GM23338 (cell line): ENCODE measurements around the gene FBF1.

Source experiments
- CREB1 ChIP-seq: fragments of 250-450 bp; sonication (Bioruptor Pico); IDR thresholded peaks from 2 replicates; pipeline ENCODE4 v1.5.0; 2020; ENCODE audit warnings: low read depth, mild to moderate bottlenecking, moderate library complexity
- EZH2 ChIP-seq: fragments of 200-600 bp; sonication (generic); IDR thresholded peaks from one replicate; pipeline ENCODE4 v1.8.0; 2017; ENCODE audit warnings: antibody characterized with exemption, mild to moderate bottlenecking, low read depth; ENCODE audit not compliant: unreplicated experiment
- JUNB ChIP-seq: IDR thresholded peaks from one replicate; pipeline ENCODE4 v1.6.1; 2016; ENCODE audit warnings: antibody characterized with exemption; ENCODE audit not compliant: unreplicated experiment
- POLR2AphosphoS5 ChIP-seq: IDR thresholded peaks from 2 replicates; pipeline ENCODE4 v1.6.1; 2016; ENCODE audit warnings: antibody characterized with exemption, low read depth
- STAT1 ChIP-seq: IDR thresholded peaks from one replicate; pipeline ENCODE4 v1.6.1; 2016; ENCODE audit warnings: antibody characterized with exemption; ENCODE audit not compliant: unreplicated experiment
- ZNF114 ChIP-seq: fragments of 250-450 bp; sonication (Bioruptor Pico); IDR thresholded peaks from 2 replicates; pipeline ENCODE4 v1.5.0; 2020; ENCODE audit warnings: mild to moderate bottlenecking, moderate library complexity
- ZNF331 ChIP-seq: fragments of 250-450 bp; sonication (Bioruptor Pico); IDR thresholded peaks from 2 replicates; pipeline ENCODE4 v1.5.0; 2020; ENCODE audit warnings: low read depth, mild to moderate bottlenecking, moderate library complexity
- TF ChIP-seq, protein P1 (sequence below), 2 experiments: fragments of 200-600 bp in 1 of 2; sonication (generic) in 1 of 2; conservative IDR thresholded peaks; 2 replicates each; pipeline versions ENCODE4 v1.5.1 to v1.6.1; 2016 to 2017; ENCODE audit warnings: antibody characterized with exemption in 2 of 2, low read depth in 2 of 2, mild to moderate bottlenecking in 2 of 2, moderate library complexity in 1 of 2
- TF ChIP-seq, protein P2 (sequence below): IDR thresholded peaks from 2 replicates; pipeline ENCODE4 v1.6.1; 2016; ENCODE audit warnings: antibody characterized with exemption
- TF ChIP-seq, protein P3 (sequence below): IDR thresholded peaks from one replicate; pipeline ENCODE4 v1.6.1; 2018; ENCODE audit warnings: antibody characterized with exemption; ENCODE audit not compliant: unreplicated experiment

DNA sequence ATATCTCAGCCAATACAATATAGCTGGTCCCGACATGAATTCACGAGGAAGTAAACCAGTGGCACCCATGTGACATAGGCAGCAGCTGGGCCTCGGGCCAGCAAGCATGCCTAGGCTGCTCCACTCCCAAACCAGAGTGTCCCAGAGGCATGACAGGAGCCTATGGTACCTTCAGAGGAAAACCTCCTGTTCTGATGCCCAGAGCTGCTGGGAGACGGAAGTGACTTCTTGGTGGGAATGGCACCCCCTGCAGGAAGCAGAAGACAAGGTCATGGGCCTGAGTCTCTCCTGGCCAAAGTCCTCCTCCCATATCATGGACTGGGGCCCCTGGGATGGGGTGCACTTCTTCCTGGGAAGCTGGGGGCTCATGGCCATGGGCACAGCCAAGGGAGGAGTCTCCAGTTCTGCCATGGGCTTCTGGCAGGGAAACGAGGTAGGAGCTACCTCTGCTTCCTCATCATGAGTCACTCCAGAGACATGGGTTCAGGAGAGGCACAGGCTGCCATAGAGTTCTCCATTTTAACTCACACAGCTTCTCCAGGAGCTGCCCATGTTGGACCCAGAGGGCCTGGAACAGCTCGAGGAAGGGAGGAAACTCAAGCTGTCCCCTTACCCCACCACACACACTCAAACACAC, 13.4 kb downstream of the FBF1 start:
- TF ChIP-seq, protein P1, sequence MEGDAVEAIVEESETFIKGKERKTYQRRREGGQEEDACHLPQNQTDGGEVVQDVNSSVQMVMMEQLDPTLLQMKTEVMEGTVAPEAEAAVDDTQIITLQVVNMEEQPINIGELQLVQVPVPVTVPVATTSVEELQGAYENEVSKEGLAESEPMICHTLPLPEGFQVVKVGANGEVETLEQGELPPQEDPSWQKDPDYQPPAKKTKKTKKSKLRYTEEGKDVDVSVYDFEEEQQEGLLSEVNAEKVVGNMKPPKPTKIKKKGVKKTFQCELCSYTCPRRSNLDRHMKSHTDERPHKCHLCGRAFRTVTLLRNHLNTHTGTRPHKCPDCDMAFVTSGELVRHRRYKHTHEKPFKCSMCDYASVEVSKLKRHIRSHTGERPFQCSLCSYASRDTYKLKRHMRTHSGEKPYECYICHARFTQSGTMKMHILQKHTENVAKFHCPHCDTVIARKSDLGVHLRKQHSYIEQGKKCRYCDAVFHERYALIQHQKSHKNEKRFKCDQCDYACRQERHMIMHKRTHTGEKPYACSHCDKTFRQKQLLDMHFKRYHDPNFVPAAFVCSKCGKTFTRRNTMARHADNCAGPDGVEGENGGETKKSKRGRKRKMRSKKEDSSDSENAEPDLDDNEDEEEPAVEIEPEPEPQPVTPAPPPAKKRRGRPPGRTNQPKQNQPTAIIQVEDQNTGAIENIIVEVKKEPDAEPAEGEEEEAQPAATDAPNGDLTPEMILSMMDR (conservative IDR thresholded peaks at IDR 0.05; ENCODE audit: low read depth in 2 of 2), result peak; percentile 57 to 82
- no peak for TF ChIP-seq EZH2
- TF ChIP-seq, protein P2, sequence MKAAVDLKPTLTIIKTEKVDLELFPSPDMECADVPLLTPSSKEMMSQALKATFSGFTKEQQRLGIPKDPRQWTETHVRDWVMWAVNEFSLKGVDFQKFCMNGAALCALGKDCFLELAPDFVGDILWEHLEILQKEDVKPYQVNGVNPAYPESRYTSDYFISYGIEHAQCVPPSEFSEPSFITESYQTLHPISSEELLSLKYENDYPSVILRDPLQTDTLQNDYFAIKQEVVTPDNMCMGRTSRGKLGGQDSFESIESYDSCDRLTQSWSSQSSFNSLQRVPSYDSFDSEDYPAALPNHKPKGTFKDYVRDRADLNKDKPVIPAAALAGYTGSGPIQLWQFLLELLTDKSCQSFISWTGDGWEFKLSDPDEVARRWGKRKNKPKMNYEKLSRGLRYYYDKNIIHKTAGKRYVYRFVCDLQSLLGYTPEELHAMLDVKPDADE, result no peak
- no peak for TF ChIP-seq ZNF114 (CRISPR knock-in tag)
- no peak for TF ChIP-seq ZNF331
- no peak for TF ChIP-seq JUNB
- TF ChIP-seq, protein P3, sequence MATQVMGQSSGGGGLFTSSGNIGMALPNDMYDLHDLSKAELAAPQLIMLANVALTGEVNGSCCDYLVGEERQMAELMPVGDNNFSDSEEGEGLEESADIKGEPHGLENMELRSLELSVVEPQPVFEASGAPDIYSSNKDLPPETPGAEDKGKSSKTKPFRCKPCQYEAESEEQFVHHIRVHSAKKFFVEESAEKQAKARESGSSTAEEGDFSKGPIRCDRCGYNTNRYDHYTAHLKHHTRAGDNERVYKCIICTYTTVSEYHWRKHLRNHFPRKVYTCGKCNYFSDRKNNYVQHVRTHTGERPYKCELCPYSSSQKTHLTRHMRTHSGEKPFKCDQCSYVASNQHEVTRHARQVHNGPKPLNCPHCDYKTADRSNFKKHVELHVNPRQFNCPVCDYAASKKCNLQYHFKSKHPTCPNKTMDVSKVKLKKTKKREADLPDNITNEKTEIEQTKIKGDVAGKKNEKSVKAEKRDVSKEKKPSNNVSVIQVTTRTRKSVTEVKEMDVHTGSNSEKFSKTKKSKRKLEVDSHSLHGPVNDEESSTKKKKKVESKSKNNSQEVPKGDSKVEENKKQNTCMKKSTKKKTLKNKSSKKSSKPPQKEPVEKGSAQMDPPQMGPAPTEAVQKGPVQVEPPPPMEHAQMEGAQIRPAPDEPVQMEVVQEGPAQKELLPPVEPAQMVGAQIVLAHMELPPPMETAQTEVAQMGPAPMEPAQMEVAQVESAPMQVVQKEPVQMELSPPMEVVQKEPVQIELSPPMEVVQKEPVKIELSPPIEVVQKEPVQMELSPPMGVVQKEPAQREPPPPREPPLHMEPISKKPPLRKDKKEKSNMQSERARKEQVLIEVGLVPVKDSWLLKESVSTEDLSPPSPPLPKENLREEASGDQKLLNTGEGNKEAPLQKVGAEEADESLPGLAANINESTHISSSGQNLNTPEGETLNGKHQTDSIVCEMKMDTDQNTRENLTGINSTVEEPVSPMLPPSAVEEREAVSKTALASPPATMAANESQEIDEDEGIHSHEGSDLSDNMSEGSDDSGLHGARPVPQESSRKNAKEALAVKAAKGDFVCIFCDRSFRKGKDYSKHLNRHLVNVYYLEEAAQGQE, result no peak
- no peak for TF ChIP-seq POLR2AphosphoS5
- no peak for TF ChIP-seq CREB1 (CRISPR knock-in tag)
- TF ChIP-seq STAT1, result no peak
